Epithelial cell of proximal tubule (primary cell): ENCODE data around the gene OTUB1. TPM values are rescaled to one million over a fixed set of nuclear protein-coding genes. Genes with fewer than 3 reads are reported as not detected.

Experiments
- DNase-seq: peaks from one replicate; pipeline ENCODE4 v3.0.0-alpha.2; 2011; ENCODE audit warnings: low read depth
- H3K4me3 ChIP-seq: 2 replicates; pipeline ENCODE4 v1.5.1; 2011; ENCODE audit warnings: low read depth, mild to moderate bottlenecking, low read length
- CTCF ChIP-seq: conservative IDR thresholded peaks from 2 replicates; pipeline ENCODE4 v1.5.1; 2012; ENCODE audit warnings: low read depth, mild to moderate bottlenecking, low read length
- total RNA-seq: library from RNA; depleted of rRNA; stranded (reverse); fragments of >200 nt; gene quantifications from 2 replicates; pipeline ENCODE4 v1.2.3, GENCODE V29; 2015

Gene OTUB1
- total RNA-seq, 1 donor from 2014 or later, result 109 TPM

GRCh38 chr11:64026575-64027205, 40.5 kb downstream of the OTUB1 start:
- no peak for DNase-seq
- H3K4me3 ChIP-seq, result no peak overlapping the region
- TF ChIP-seq CTCF, result no peak

DNA sequence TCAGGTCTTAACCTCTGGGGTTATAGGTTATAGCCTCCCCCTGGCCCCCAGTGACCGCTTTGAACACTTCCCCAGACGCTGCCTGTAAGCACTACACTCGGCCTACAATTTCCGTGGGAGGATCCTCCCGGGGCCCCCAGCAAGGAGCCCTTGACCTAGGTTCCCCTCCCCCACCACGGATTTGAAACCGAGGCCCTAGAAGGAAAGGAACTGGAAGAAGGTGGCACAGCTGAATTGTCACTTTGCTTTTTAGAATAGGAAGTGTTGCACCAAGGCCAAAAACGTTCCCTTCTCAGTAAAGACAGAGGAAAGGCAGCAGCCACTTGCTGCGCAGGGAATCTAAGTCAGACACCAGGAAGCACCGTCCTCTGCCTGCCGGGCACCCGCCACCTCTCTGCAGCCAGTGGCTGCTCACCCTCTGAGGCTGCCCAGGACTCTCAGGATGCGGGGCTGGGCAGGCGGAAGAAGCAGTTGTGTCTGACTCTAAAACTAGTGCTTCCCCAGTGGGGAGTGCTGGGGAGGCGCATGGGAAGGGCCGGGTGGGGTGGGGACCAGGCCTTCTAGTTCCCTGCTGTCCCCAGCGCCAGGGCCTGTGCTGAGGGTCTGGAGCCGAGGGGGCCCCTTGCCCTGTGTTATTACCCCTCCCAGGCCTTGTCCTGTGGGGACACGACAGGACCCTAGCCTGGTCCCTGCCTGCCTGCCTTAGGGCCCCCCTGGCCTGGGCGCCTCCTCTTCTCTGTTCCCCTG, 41.6 kb downstream of the OTUB1 start:
- no peak for TF ChIP-seq CTCF
- no peak overlapping the region for H3K4me3 ChIP-seq
- DNase-seq, result no peak

- DNase-seq, result no peak
- TF ChIP-seq CTCF, result no peak
- H3K4me3 ChIP-seq, result no peak overlapping the region
These were observed 42.3 kb downstream of the OTUB1 start for GRCh38 chr11:64028398-64029115.

DNA sequence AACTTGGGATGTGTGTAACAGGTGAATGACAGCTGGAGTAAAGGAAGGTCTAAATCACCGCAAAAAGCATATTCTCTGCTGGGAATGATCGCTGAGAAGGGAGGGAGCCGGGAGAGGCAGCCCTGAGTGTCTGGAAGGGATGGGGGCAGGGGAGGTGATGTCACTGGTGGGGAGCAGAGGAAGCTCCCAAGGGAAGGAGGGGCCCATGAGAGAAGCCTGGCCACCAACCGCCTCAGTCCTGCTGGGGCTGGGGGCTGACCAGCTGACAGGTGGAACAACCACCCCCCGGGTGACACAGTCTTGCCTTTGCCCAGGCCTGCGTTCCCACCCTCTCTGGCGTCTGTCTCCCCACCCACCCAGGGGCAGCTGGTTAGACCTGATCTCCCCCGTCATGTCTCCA, 43.5 kb downstream of the OTUB1 start:
- TF ChIP-seq CTCF, result no peak
- no peak for DNase-seq

DNA sequence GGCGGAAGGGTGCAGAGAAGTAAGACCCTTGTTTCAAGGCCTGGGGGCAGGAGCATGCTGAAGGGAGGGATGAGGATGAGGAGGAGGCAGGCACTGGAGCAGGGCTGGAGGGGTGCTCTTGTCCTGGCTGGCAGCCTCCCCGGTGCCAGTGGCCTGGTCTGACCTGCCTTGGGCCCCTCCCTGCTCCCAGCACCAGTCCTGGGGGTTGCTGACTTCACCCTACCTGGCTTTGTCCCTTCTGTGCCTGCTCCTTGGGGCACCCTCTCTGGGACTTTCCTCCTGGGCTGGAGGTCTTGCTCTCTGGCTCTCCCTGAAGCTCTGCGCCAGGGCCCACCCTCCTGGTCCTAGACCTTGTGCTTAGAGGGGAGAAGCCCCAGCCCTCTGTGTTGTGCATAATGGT, 44.8 kb downstream of the OTUB1 start:
- no peak for DNase-seq
- no peak for TF ChIP-seq CTCF
- H3K4me3 ChIP-seq, result no peak overlapping the region

More for the DNA sequence above, 43.5 kb downstream of the OTUB1 start:
- no peak overlapping the region for H3K4me3 ChIP-seq

- DNase-seq, result no peak
- no peak overlapping the region for H3K4me3 ChIP-seq
- TF ChIP-seq CTCF, result no peak
These were observed 45.8 kb downstream of the OTUB1 start for GRCh38 chr11:64032050-64032449.
